Sciatic nerve (tissue), 2 donors: Measurements from ENCODE around the gene PODXL2. TPM values are rescaled to one million over a fixed set of nuclear protein-coding genes. Genes with fewer than 3 reads are reported as not detected.
A peak's percentile ranks its signal among the peaks of the same experiment; 100 is the strongest.
"Not testable (repeated sequence)": the region's sequence is repeated elsewhere in the genome, so short reads cannot be mapped to it uniquely, and the experiment has no call there.

Experiments
- ATAC-seq: fragments of 200-7000 bp; cut with Tn5 transposase; one replicate; pipeline ENCODE4 v1.9.1; 2020; ENCODE audit warnings: mild to moderate bottlenecking, moderate library complexity
- DNase-seq: peaks from one replicate; pipeline ENCODE4 v3.0.0-alpha.2; 2020; ENCODE audit warnings: low spot score
- intact Hi-C: fragments of 100-400 bp; cut with DNase I; formaldehyde crosslinking; loops from one replicate; pipeline ENCODE4 v1.14.2; 2022
- total RNA-seq: library from RNA; stranded (reverse); fragmentation: NEBNext Ultra II Directional; extraction: Animal tissue kit (Norgen Biotek cat#: 25700); gene quantifications from one replicate; pipeline ENCODE4 v1.2.1, GENCODE V29; 2021
- donor health status: DM: no; HTN: no; CAD: no.
- donor health status: DM: no; HTN: no; CAD: no.

PODXL2 gene
- total RNA-seq, 1 donor from 2014 or later: 12.1 TPM

- intact Hi-C loops: loop anchor here (10.0 kb wide), 1 partner anchor 134 kb away; no protein-coding TSS in a partner anchor
Observed at GRCh38 chr3:127680798-127681221, 51.8 kb downstream of the PODXL2 start.

DNA sequence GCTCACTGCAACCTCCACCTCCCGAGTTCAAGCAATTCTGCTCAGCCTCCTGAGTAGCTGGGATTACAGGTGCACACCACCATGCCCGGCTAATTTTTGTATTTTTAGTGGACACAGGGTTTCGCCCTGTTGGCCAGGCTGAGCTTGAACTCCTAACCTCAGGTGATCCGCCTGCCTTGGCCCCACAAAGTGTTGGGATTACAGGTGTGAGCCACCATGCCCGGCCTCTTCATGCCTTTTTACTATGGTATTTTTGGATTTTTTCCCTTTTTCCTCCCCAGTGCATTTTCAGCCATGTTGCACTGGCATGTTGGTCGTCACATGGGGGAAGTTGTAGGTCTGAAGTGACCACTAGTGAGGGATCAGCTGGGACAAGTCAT, 53.2 kb downstream of the PODXL2 start:
- intact Hi-C loops: loop anchor here (10.0 kb wide), 1 partner anchor 133 kb away; no protein-coding TSS in a partner anchor
- DNase-seq: peak; percentile 37
- ATAC-seq: not testable (repeated sequence)

More at GRCh38 chr3:127680798-127681221, 51.8 kb downstream of the PODXL2 start:
- DNase-seq: peak; percentile 50
- ATAC-seq: no peak

DNA sequence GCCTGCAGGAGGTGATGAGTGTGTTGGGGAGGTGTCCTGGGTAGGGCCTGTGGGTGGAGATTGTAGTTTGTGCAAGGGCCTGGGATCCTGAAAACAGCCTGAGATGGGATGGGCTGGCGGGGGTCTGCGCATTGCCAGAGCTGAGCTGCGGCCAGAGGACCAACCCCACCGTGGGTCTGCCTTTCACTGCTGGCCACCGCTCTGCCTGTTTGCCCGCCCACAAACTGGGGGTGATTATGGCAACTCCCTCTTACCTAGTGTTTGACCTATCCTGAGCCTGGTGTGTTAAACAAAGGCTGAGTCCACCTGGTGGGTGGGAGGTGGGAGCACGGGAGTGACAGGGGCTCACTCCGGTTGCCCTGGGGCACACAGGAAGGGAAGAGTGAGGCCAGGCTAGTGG, 53.6 kb downstream of the PODXL2 start:
- intact Hi-C loops: loop anchor here (10.0 kb wide), 1 partner anchor 132 kb away; no protein-coding TSS in a partner anchor
- DNase-seq (peak; percentile 47), ATAC-seq (no peak)

DNA sequence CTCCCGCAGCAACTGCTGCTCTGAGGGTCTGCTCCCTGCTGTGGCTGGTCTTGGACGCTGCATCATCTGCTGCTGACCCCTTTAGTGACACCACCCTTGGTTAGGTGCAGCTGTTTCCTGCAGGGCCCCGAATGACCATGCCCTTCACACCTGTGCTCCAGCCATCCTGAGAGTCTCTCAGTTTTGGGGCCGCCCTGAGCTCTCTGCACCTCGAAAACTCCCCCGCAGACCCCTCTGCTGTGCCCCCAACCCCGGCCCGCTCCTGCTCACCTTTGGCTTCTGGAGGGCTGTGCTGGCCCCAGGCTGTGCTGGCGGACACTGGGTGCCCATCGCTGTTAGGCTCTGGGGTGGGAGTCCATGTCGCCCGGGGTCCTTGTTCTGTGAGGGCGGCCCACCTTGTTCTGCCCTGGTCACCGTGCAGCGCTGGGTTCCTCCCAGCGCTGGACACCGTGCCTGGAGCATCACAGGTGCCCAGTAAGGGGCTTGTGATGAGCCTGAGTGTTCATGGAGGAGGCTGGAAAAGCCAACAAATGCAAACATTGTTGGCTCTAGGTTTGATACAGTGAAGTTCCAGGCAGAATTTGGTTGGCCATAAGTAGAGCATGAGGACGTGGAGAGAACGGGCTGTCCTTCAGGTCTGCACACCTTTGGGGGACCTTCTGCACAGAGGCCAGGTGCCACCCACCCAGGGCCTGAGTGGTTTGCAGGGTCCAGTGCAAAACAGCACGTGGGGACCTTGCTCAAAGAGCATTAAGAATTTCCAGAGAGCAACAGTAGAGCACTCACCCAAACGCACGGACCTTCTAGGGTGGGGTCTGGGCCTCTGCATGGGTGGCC, 56.1 kb downstream of the PODXL2 start:
- intact Hi-C loops: loop anchor here (10.0 kb wide), 1 partner anchor 130 kb away; no protein-coding TSS in a partner anchor
- ATAC-seq: no peak
- DNase-seq: peak; percentile 51

- intact Hi-C loops: loop anchor here (10.0 kb wide), 1 partner anchor 129 kb away; no protein-coding TSS in a partner anchor
- DNase-seq (no peak), ATAC-seq (peak; percentile 27)
Observed at GRCh38 chr3:127685708-127686511, 56.9 kb downstream of the PODXL2 start.

- no peak for ATAC-seq
- intact Hi-C loops: loop anchor here (10.0 kb wide), 1 partner anchor 128 kb away; no protein-coding TSS in a partner anchor
Observed at GRCh38 chr3:127686512-127686894, 57.5 kb downstream of the PODXL2 start.

DNA sequence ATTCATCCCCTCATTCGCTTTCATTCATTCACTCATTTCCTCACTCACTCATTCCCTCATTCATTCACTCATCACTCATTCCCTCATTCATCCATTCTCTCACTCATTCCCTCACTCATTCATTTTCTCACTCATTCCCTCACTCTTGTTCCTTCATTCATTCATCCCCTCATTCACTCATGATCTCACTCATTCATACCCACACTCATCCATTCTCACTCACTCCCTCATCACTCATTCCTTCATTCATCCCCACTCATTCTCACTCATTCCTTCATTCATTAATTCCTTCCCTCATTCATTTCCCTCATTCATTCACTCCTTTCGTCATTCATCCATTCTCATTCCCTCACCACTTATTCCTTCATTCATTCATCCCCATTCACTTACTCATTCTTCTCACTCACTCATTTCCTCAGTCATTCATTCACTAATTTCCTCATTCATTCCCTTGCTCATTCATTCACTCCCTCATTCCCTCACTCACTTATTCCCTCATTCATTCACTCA, 58.3 kb downstream of the PODXL2 start:
- intact Hi-C loops: loop anchor here (10.0 kb wide), 1 partner anchor 128 kb away; no protein-coding TSS in a partner anchor
- no peak for DNase-seq
- ATAC-seq: no peak

More at GRCh38 chr3:127686512-127686894, 57.5 kb downstream of the PODXL2 start:
- DNase-seq: no peak

DNA sequence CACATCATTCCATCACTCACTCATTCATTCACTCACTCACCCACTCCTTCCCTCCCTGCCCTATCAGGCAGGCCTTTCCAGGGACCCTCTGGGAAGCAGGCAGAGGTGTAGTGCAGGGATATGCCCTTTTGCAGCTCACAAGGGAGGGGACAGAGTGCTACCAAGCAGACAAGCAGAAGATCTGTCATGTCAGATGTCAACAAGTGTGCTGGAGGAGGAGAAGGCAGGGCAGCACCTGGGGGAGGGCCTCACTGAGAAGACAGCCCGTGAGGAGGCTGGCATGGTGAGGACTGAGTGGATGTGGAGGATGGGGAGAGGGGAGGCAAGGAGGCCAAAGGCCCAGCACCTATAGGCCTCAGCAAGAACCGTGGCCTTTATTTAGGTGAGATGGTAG, 59.0 kb downstream of the PODXL2 start:
- DNase-seq: peak; percentile 28
- intact Hi-C loops: loop anchor here (10.0 kb wide), 1 partner anchor 127 kb away; no protein-coding TSS in a partner anchor
- no peak for ATAC-seq

GRCh38 chr3:127688416-127689265, 59.7 kb downstream of the PODXL2 start:
- peak; percentile 28 for DNase-seq
- intact Hi-C loops: loop anchor here (10.0 kb wide), 1 partner anchor 126 kb away; no protein-coding TSS in a partner anchor
- ATAC-seq: no peak

GRCh38 chr3:127689266-127689860, 60.4 kb downstream of the PODXL2 start:
- peak; percentile 56 for DNase-seq
- intact Hi-C loops: loop anchor here (10.0 kb wide), 1 partner anchor 125 kb away; no protein-coding TSS in a partner anchor
- ATAC-seq: no peak

- peak; percentile 46 for DNase-seq
Observed at GRCh38 chr3:127690106-127690505, 61.1 kb downstream of the PODXL2 start.

DNA sequence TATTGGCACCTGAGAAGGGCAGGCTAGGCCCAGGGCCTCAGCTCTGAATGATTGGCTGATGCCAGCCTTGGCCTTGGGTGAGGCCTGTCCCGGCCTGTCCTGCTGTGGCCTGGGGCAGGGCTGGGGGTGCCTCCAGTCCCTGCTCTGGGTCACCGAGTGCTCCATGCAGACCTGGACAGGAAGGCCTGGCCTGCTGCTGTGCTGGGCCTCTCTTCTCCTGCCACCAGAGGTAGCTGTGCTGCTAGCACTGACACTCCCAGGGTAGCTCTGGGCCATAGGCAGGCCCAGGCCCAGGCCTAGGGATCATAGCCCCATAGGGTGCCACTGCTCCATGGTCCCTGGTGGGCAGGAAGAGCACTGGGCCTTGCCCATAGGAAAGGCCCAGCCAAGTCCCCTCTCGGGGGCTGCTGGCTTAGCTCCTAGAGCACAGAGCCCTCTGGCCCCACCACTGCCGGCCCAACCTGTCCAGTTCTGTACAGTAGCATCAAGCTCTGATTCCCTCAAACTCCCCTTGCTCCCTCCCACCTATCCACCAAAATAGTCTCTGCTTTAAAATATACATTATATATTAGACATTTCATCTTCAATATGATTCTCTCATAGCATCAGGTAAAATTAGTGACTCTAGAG, 62.0 kb downstream of the PODXL2 start:
- intact Hi-C loops: no loop called here
- peak; percentile 82 for ATAC-seq
- DNase-seq: peak; percentile 65

More at GRCh38 chr3:127690106-127690505, 61.1 kb downstream of the PODXL2 start:
- ATAC-seq: peak; percentile 54
- intact Hi-C loops: no loop called here

GRCh38 chr3:127691489-127691888, 62.5 kb downstream of the PODXL2 start:
- DNase-seq (no peak), ATAC-seq (peak; percentile 16)
- intact Hi-C loops: no loop called here

- intact Hi-C loops: no loop called here
- no peak for DNase-seq
- ATAC-seq: no peak
Observed at GRCh38 chr3:127691974-127692373, 63.0 kb downstream of the PODXL2 start.

GRCh38 chr3:127692501-127693335, 63.7 kb downstream of the PODXL2 start:
- intact Hi-C loops: no loop called here
- DNase-seq (no peak), ATAC-seq (no peak)

DNA sequence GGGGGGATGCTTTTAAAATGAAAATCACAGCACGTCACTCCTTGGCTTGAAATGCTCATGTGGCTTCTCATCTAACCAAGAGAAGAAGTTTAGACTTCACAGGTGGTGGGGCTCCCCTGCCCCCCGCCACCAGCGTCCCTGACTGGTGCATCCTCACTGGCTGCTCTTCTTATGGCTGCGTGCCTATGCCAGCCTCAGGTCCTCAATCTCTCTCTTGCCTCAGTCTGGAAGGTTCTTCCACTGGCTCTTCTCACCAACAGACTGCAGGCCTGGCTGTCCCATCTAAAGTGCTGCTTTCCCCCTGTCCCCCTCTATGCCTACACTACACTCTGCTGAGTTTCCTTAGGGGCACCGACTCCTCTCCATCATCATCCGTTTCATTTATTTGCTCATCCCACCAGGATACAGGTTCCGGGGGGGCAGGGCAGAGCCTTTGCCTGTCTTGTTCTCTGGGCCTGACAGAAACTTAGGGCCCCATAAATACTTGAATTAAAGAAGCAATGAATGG, 64.4 kb downstream of the PODXL2 start:
- no peak for ATAC-seq
- DNase-seq: no peak
- intact Hi-C loops: no loop called here
